ENCODE data around the gene TFR2.

TFR2 gene

GRCh38 chr7:100580466-100581283 is 60.7 kb downstream of the TFR2 start:
- Mint-ChIP-seq H3K4me1 (peaks cover 24% of the 10 kb centered on the region), H3K36me3 (peaks cover 23% of the 10 kb centered on the region), H3K27me3 (no peaks in the 10 kb centered on the region), H3K27ac (no peak overlapping the region), H3K4me3 (no peak overlapping the region), H3K9me3 (no peaks in the 10 kb centered on the region)
- ATAC-seq = no peak

GRCh38 chr7:100578246-100579183 is 62.8 kb downstream of the TFR2 start:
- no peak overlapping the region for H3K27ac Mint-ChIP-seq
- no peak overlapping the region for H3K4me3 Mint-ChIP-seq
- H3K36me3 Mint-ChIP-seq = peaks cover 39% of the 10 kb centered on the region
- peaks cover 5% of the 10 kb centered on the region for H3K4me1 Mint-ChIP-seq
- no peaks in the 10 kb centered on the region for H3K9me3 Mint-ChIP-seq
- H3K27me3 Mint-ChIP-seq = no peaks in the 10 kb centered on the region
- no peak for ATAC-seq

GRCh38 chr7:100577507-100577906 is 63.8 kb downstream of the TFR2 start:
- peaks cover 47% of the 10 kb centered on the region for H3K36me3 Mint-ChIP-seq

GRCh38 chr7:100577103-100577502 is 64.2 kb downstream of the TFR2 start:
- H3K4me3 Mint-ChIP-seq = no peak overlapping the region
- H3K36me3 Mint-ChIP-seq = peaks cover 51% of the 10 kb centered on the region
- H3K27me3 Mint-ChIP-seq = no peaks in the 10 kb centered on the region
- no peak overlapping the region for H3K27ac Mint-ChIP-seq
- no peaks in the 10 kb centered on the region for H3K9me3 Mint-ChIP-seq
- peaks cover 6% of the 10 kb centered on the region for H3K4me1 Mint-ChIP-seq
- ATAC-seq = no peak

More at GRCh38 chr7:100577507-100577906, 63.8 kb downstream of the TFR2 start:
- Mint-ChIP-seq H3K9me3 (no peaks in the 10 kb centered on the region), H3K27ac (no peak overlapping the region), H3K4me1 (peaks cover 2% of the 10 kb centered on the region), H3K4me3 (no peak overlapping the region), H3K27me3 (no peaks in the 10 kb centered on the region)
- ATAC-seq = no peak

GRCh38 chr7:100576384-100576993 is 64.9 kb downstream of the TFR2 start:
- no peak for ATAC-seq
- Mint-ChIP-seq H3K4me3 (no peak overlapping the region), H3K4me1 (peaks cover 11% of the 10 kb centered on the region), H3K27ac (no peak overlapping the region), H3K27me3 (no peaks in the 10 kb centered on the region), H3K36me3 (peaks cover 54% of the 10 kb centered on the region), H3K9me3 (no peaks in the 10 kb centered on the region)

- H3K36me3 Mint-ChIP-seq = peaks cover 54% of the 10 kb centered on the region
- ATAC-seq = no peak
- peaks cover 13% of the 10 kb centered on the region for H3K4me1 Mint-ChIP-seq
- no peaks in the 10 kb centered on the region for H3K9me3 Mint-ChIP-seq
- no peaks in the 10 kb centered on the region for H3K27me3 Mint-ChIP-seq
- H3K27ac Mint-ChIP-seq = no peak overlapping the region
- no peak overlapping the region for H3K4me3 Mint-ChIP-seq
Measured at GRCh38 chr7:100575746-100576383, 65.5 kb downstream of the TFR2 start.

GRCh38 chr7:100575206-100575631 is 66.1 kb downstream of the TFR2 start:
- H3K27ac Mint-ChIP-seq = no peak overlapping the region
- peaks cover 54% of the 10 kb centered on the region for H3K36me3 Mint-ChIP-seq
- no peaks in the 10 kb centered on the region for H3K9me3 Mint-ChIP-seq
- peaks cover 19% of the 10 kb centered on the region for H3K4me1 Mint-ChIP-seq
- H3K27me3 Mint-ChIP-seq = no peaks in the 10 kb centered on the region
- H3K4me3 Mint-ChIP-seq = no peak overlapping the region
- ATAC-seq = no peak

- ATAC-seq = no peak
- Mint-ChIP-seq H3K4me1 (peaks cover 20% of the 10 kb centered on the region), H3K27me3 (no peaks in the 10 kb centered on the region), H3K4me3 (no peak overlapping the region), H3K36me3 (peaks cover 54% of the 10 kb centered on the region), H3K9me3 (no peaks in the 10 kb centered on the region), H3K27ac (no peak overlapping the region)
Measured at GRCh38 chr7:100574362-100575205, 66.8 kb downstream of the TFR2 start.

GRCh38 chr7:100573691-100574361 is 67.5 kb downstream of the TFR2 start, which contains the start of gene SAP25:
SAP25 (minus strand) TSS chr7:100573900; CDS start chr7:100573742, 158 bp downstream.
- Mint-ChIP-seq H3K36me3 (peaks cover 51% of the 10 kb centered on the region), H3K4me3 (no peak within 1 kb of the TSS), H3K9me3 (no peaks in the 10 kb centered on the region), H3K27ac (no peak within 1 kb of the TSS), H3K4me1 (peaks cover 27% of the 10 kb centered on the region), H3K27me3 (no peaks in the 10 kb centered on the region)
- ATAC-seq = peak; percentile 28

GRCh38 chr7:100572949-100573675 is 68.2 kb downstream of the TFR2 start:
- H3K4me3 Mint-ChIP-seq = no peak overlapping the region
- H3K9me3 Mint-ChIP-seq = no peaks in the 10 kb centered on the region
- ATAC-seq = peak; percentile 1
- peaks cover 47% of the 10 kb centered on the region for H3K36me3 Mint-ChIP-seq
- no peaks in the 10 kb centered on the region for H3K27me3 Mint-ChIP-seq
- H3K4me1 Mint-ChIP-seq = peaks cover 34% of the 10 kb centered on the region
- H3K27ac Mint-ChIP-seq = no peak overlapping the region

GRCh38 chr7:100572281-100572948 is 68.9 kb downstream of the TFR2 start:
- no peak overlapping the region for H3K27ac Mint-ChIP-seq
- H3K4me1 Mint-ChIP-seq = peaks cover 41% of the 10 kb centered on the region
- no peaks in the 10 kb centered on the region for H3K27me3 Mint-ChIP-seq
- no peak overlapping the region for H3K4me3 Mint-ChIP-seq
- peaks cover 47% of the 10 kb centered on the region for H3K36me3 Mint-ChIP-seq
- no peaks in the 10 kb centered on the region for H3K9me3 Mint-ChIP-seq
- ATAC-seq = no peak

GRCh38 chr7:100571829-100572116 is 69.6 kb downstream of the TFR2 start:
- Mint-ChIP-seq H3K27ac (no peak overlapping the region), H3K4me1 (peaks cover 48% of the 10 kb centered on the region), H3K9me3 (no peaks in the 10 kb centered on the region), H3K36me3 (peaks cover 43% of the 10 kb centered on the region), H3K4me3 (no peak overlapping the region), H3K27me3 (no peaks in the 10 kb centered on the region)
- no peak for ATAC-seq

Data from stimulated activated memory B cell treated with anti-CD40 and anti-IgM and Interleukin-4, amounts not matched to agents 10 μg/mL and 1 μg/mL and 100 μg/mL, for 72 hours (primary cell).